Measurements from ENCODE around the gene TSPAN10.

DNA sequence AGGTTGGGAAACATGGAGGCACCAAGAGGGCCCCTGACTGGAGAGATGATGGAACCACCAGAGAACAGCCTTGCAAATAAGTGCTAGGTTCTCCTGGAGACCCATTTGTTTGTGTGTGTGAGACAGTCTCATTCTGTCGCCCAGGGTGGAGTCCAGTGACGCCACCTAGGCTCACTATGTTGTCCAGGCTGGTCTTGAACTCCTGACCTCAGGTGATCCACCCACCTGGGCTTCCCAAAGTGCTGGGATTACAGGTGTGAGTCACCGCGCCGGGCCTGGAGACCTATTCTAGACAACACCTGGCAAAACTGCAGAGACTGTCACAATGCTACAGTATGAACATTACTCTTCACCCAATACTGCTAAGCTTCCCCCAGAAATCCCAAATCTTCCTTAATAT lies 1.6 kb upstream of the TSPAN10 start:
- TF ChIP-seq POLR2AphosphoS5 (IDR thresholded peaks at IDR 0.05; ENCODE audit: low read depth, low read length) (no peak), SIN3A (IDR thresholded peaks at IDR 0.05; ENCODE audit: borderline replicate concordance, insufficient read depth, low read length) (no peak), TAF1 (IDR thresholded peaks at IDR 0.05; ENCODE audit: borderline replicate concordance, insufficient read depth, low read length) (no peak), FOXP2 (optimal IDR thresholded peaks at IDR 0.05; ENCODE audit: borderline replicate concordance, extremely low read depth, extremely low read length, insufficient read depth) (no peak)
- TF ChIP-seq, protein P1, sequence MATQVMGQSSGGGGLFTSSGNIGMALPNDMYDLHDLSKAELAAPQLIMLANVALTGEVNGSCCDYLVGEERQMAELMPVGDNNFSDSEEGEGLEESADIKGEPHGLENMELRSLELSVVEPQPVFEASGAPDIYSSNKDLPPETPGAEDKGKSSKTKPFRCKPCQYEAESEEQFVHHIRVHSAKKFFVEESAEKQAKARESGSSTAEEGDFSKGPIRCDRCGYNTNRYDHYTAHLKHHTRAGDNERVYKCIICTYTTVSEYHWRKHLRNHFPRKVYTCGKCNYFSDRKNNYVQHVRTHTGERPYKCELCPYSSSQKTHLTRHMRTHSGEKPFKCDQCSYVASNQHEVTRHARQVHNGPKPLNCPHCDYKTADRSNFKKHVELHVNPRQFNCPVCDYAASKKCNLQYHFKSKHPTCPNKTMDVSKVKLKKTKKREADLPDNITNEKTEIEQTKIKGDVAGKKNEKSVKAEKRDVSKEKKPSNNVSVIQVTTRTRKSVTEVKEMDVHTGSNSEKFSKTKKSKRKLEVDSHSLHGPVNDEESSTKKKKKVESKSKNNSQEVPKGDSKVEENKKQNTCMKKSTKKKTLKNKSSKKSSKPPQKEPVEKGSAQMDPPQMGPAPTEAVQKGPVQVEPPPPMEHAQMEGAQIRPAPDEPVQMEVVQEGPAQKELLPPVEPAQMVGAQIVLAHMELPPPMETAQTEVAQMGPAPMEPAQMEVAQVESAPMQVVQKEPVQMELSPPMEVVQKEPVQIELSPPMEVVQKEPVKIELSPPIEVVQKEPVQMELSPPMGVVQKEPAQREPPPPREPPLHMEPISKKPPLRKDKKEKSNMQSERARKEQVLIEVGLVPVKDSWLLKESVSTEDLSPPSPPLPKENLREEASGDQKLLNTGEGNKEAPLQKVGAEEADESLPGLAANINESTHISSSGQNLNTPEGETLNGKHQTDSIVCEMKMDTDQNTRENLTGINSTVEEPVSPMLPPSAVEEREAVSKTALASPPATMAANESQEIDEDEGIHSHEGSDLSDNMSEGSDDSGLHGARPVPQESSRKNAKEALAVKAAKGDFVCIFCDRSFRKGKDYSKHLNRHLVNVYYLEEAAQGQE (IDR thresholded peaks at IDR 0.05; ENCODE audit: insufficient read depth in 1 of 2, low read depth in 2 of 2, low read length in 2 of 2) = no peak

All from PFSK-1 (cell line).